HepG2 (cell line): ENCODE results near the gene SCFD2. TPM values are rescaled to one million over a fixed set of nuclear protein-coding genes. Genes with fewer than 3 reads are reported as not detected.

Source experiments
- FOXC1 ChIP-seq: sonication (generic); formaldehyde crosslinking; IDR thresholded peaks from 2 replicates; pipeline ENCODE4 v1.8.0; 2022; ENCODE audit warnings: mild to moderate bottlenecking, missing genetic modification reagents, borderline replicate concordance
- TBP ChIP-seq: sonication (generic); formaldehyde crosslinking; IDR thresholded peaks from 2 replicates; pipeline ENCODE4 v1.5.0; 2020; ENCODE audit warnings: missing genetic modification reagents
- TFE3 ChIP-seq: IDR thresholded peaks from 2 replicates; pipeline ENCODE4 v1.6.1; 2016
- ZBTB2 ChIP-seq: sonication (generic); formaldehyde crosslinking; IDR thresholded peaks from 2 replicates; pipeline ENCODE4 v1.8.0; 2022; ENCODE audit warnings: low read depth, missing genetic modification reagents
- ZHX1 ChIP-seq: sonication (generic); formaldehyde crosslinking; IDR thresholded peaks from 2 replicates; pipeline ENCODE4 v1.8.1; 2022; ENCODE audit warnings: low read depth, mild to moderate bottlenecking, missing genetic modification reagents
- ZNF101 ChIP-seq: sonication (generic); formaldehyde crosslinking; IDR thresholded peaks from 2 replicates; pipeline ENCODE4 v1.4.0; 2020; ENCODE audit warnings: mild to moderate bottlenecking, low read depth, missing genetic modification reagents, borderline replicate concordance
- ZNF18 ChIP-seq: sonication (generic); formaldehyde crosslinking; IDR thresholded peaks from 2 replicates; pipeline ENCODE4 v1.8.0; 2022; ENCODE audit warnings: mild to moderate bottlenecking, missing genetic modification reagents; ENCODE audit not compliant: insufficient replicate concordance
- ZNF180 ChIP-seq: sonication (generic); formaldehyde crosslinking; IDR thresholded peaks from 2 replicates; pipeline ENCODE4 v1.4.0; 2020; ENCODE audit warnings: low read depth, missing genetic modification reagents, borderline replicate concordance
- ZNF468 ChIP-seq: sonication (generic); formaldehyde crosslinking; IDR thresholded peaks from 2 replicates; pipeline ENCODE4 v1.8.0; 2022; ENCODE audit warnings: mild to moderate bottlenecking, moderate library complexity, missing genetic modification reagents
- ZNF563 ChIP-seq: sonication (generic); formaldehyde crosslinking; IDR thresholded peaks from 2 replicates; pipeline ENCODE4 v1.8.0; 2022; ENCODE audit warnings: mild to moderate bottlenecking, moderate library complexity, missing genetic modification reagents
- ZNF614 ChIP-seq: IDR thresholded peaks from 2 replicates; pipeline ENCODE4 v1.6.1; 2018; ENCODE audit warnings: missing biosample characterization, missing genetic modification reagents, inconsistent platforms, borderline replicate concordance
- polyA plus RNA-seq, 8 experiments: library from polyadenylated mRNA; depleted of rRNA in 3 of 8; stranded (reverse) in 7 of 8; unstranded in 1 of 8; fragments of >200 nt; fragmentation: Illumina TruSeq in 4 of 8; extraction: Trizol in 4 of 8; gene quantifications; 2 replicates each; pipeline versions ENCODE4 v1.2.1 to v1.2.3, GENCODE V29; 2011 to 2016; ENCODE audit warnings: low read depth in 4 of 8, missing spikeins in 1 of 8, mixed read lengths in 1 of 8; ENCODE audit not compliant: insufficient read depth in 1 of 8
- total RNA-seq, 5 experiments: library from RNA; depleted of rRNA; stranded (reverse); fragments of >200 nt; fragmentation: Illumina TruSeq; extraction: Trizol; gene quantifications; 2 replicates each; pipeline ENCODE4 v1.2.3, GENCODE V29; 2016; ENCODE audit warnings: low read depth in 1 of 5
- TF ChIP-seq, protein P1 (sequence below): sonication (generic); formaldehyde crosslinking; IDR thresholded peaks from 2 replicates; pipeline ENCODE4 v1.9.0; 2021; ENCODE audit warnings: missing genetic modification reagents, mild to moderate bottlenecking, borderline replicate concordance

SCFD2 gene
- total and polyA plus RNA-seq, 2 of the 13 experiments (the other 11 are each of a cell fraction or from before 2014, with no cell fraction given) = 4.6 to 15.6 TPM

GRCh38 chr4:53378171-53378482 lies 12.3 kb upstream of the SCFD2 start (continued):
- TF ChIP-seq ZNF18 (CRISPR knock-in tag) (peak; percentile 44), ZNF468 (CRISPR knock-in tag) (no peak), ZHX1 (CRISPR knock-in tag) (no peak), ZNF614 (CRISPR knock-in tag) (no peak), ZNF101 (0 out of 2 replicates have a peak, but pooled peaks have one; percentile 0), FOXC1 (CRISPR knock-in tag) (0 out of 2 replicates have a peak, but pooled peaks have one; percentile 16), ZNF180 (CRISPR knock-in tag) (no peak), TBP (CRISPR knock-in tag) (no peak), ZNF563 (CRISPR knock-in tag) (no peak), ZBTB2 (CRISPR knock-in tag) (no peak), TFE3 (0 out of 2 replicates have a peak, but pooled peaks have one; percentile 2)
- TF ChIP-seq, protein P1, sequence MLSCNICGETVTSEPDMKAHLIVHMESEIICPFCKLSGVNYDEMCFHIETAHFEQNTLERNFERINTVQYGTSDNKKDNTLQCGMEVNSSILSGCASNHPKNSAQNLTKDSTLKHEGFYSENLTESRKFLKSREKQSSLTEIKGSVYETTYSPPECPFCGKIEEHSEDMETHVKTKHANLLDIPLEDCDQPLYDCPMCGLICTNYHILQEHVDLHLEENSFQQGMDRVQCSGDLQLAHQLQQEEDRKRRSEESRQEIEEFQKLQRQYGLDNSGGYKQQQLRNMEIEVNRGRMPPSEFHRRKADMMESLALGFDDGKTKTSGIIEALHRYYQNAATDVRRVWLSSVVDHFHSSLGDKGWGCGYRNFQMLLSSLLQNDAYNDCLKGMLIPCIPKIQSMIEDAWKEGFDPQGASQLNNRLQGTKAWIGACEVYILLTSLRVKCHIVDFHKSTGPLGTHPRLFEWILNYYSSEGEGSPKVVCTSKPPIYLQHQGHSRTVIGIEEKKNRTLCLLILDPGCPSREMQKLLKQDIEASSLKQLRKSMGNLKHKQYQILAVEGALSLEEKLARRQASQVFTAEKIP = no peak
